ENCODE results near the gene LCN1. TPM values are rescaled to one million over a fixed set of nuclear protein-coding genes. Genes with fewer than 3 reads are reported as not detected.

Gene LCN1
- total RNA-seq, 2 experiments from 2014 or later: not detected

DNA sequence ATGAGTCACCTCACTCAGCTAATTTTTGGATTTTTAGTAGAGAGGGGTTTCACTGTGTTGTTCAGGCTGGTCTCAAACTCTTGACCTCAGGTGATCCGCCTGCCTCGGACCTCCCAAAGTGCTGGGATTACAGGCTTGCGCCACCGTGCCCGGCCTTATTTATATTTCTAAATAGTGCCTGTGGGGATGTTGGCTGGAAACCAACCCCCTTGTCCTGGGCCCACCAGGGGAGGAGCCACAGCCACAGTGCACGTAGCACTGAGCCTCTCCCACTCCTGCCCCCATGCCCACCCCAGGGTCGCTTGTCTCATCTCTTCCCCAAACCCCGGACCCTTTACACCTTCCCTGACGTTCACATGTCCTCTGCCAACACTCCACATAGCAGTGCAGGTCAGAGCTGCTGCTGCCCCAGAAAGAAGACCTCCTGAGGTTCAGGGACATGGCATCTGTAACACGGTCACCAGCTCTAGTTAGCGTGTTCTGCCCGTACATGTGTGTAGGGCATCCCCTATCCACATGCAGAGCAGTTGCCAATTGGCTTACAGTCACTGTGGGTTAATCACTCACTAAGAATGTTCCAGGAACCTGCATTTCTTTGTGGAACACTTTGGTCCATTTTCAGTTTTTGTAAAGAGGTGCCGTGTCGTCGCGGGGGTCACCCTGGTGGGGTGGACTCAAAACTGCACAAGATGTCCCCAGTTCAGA is 30.9 kb upstream of the LCN1 start:
- no TSS peak for BruUV-seq (replicated peaks)
- H3K4me2 ChIP-seq (ENCODE audit: low read length): no peak overlapping the region
- ChIA-PET CTCF (ENCODE audit: unreplicated experiment) (no interaction called here), POLR2A (no interaction called here)
- no peaks in the 10 kb centered on the region for H3K79me2 ChIP-seq (ENCODE audit: insufficient read depth, low read depth, low read length)
- TF ChIP-seq, protein P1, sequence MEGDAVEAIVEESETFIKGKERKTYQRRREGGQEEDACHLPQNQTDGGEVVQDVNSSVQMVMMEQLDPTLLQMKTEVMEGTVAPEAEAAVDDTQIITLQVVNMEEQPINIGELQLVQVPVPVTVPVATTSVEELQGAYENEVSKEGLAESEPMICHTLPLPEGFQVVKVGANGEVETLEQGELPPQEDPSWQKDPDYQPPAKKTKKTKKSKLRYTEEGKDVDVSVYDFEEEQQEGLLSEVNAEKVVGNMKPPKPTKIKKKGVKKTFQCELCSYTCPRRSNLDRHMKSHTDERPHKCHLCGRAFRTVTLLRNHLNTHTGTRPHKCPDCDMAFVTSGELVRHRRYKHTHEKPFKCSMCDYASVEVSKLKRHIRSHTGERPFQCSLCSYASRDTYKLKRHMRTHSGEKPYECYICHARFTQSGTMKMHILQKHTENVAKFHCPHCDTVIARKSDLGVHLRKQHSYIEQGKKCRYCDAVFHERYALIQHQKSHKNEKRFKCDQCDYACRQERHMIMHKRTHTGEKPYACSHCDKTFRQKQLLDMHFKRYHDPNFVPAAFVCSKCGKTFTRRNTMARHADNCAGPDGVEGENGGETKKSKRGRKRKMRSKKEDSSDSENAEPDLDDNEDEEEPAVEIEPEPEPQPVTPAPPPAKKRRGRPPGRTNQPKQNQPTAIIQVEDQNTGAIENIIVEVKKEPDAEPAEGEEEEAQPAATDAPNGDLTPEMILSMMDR (conservative IDR thresholded peaks at IDR 0.05; ENCODE audit: low read length): no peak
- TF ChIP-seq EZH2phosphoT487 (IDR thresholded peaks at IDR 0.05; ENCODE audit: borderline replicate concordance, low read depth, low read length): no peak
- H2AFZ ChIP-seq (ENCODE audit: low read length): no peak overlapping the region
- H3K9me3 ChIP-seq (ENCODE audit: low read length): no peaks in the 10 kb centered on the region
- no peak overlapping the region for H3K4me3 ChIP-seq (ENCODE audit: low read depth, low read length, poor library complexity, severe bottlenecking)
- no peak overlapping the region for H3K27ac ChIP-seq (ENCODE audit: low read depth, low read length, poor library complexity, severe bottlenecking)
- no peaks in the 10 kb centered on the region for H3K36me3 ChIP-seq (ENCODE audit: insufficient read depth, low read length)
- no peaks in the 10 kb centered on the region for H3K9me2 ChIP-seq (ENCODE audit: insufficient read depth, low read length)
- H4K20me1 ChIP-seq (ENCODE audit: insufficient read depth, low read length): no peaks in the 10 kb centered on the region
- H3K4me1 ChIP-seq (ENCODE audit: insufficient read depth, low read length, poor library complexity, severe bottlenecking): no peaks in the 10 kb centered on the region
- no peak for DNase-seq (ENCODE audit: low spot score)
- intact Hi-C loops (cut with micrococcal nuclease; ENCODE audit: unreplicated experiment): no loop called here

DNA sequence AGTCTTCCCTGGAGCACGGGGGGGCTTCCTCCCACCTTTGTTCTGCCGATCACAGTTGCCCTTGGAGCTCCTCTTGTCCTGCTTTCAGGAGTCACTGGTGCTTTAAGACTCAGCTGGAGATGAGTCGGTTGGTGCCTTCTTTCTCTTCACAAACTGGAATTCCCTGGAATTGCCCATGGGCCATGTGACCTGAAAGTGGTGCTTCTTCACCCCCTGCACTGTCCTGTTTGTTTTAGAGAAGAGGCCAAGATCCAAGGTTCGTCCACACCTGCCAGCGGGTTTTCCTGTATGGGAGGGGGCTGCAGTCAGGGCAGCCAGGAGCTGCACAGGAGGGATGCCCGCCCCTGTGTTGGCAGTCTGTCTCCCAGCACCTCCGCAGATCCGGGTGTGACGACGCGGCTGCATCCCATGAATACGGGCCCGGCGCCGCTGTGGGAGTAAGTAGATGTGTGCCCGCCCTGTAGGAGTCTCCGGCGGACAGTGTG is 30.2 kb upstream of the LCN1 start:
- no peaks in the 10 kb centered on the region for H3K36me3 ChIP-seq (ENCODE audit: insufficient read depth, low read length)
- no peak overlapping the region for H2AFZ ChIP-seq (ENCODE audit: low read length)
- H3K79me2 ChIP-seq (ENCODE audit: insufficient read depth, low read depth, low read length): no peaks in the 10 kb centered on the region
- no peaks in the 10 kb centered on the region for H3K9me3 ChIP-seq (ENCODE audit: low read length)
- H3K4me2 ChIP-seq (ENCODE audit: low read length): no peak overlapping the region
- POLR2A ChIA-PET: no interaction called here
- TF ChIP-seq, protein P1 (conservative IDR thresholded peaks at IDR 0.05; ENCODE audit: low read length): no peak
- TF ChIP-seq EZH2phosphoT487 (IDR thresholded peaks at IDR 0.05; ENCODE audit: borderline replicate concordance, low read depth, low read length): no peak
- H3K4me1 ChIP-seq (ENCODE audit: insufficient read depth, low read length, poor library complexity, severe bottlenecking): no peaks in the 10 kb centered on the region
- CTCF ChIA-PET (ENCODE audit: unreplicated experiment): no interaction called here
- no peaks in the 10 kb centered on the region for H3K9me2 ChIP-seq (ENCODE audit: insufficient read depth, low read length)
- BruUV-seq (replicated peaks): no TSS peak
- DNase-seq (ENCODE audit: low spot score): no peak
- intact Hi-C loops (cut with micrococcal nuclease; ENCODE audit: unreplicated experiment): no loop called here
- H3K4me3 ChIP-seq (ENCODE audit: low read depth, low read length, poor library complexity, severe bottlenecking): no peak overlapping the region
- no peaks in the 10 kb centered on the region for H4K20me1 ChIP-seq (ENCODE audit: insufficient read depth, low read length)
- H3K27ac ChIP-seq (ENCODE audit: low read depth, low read length, poor library complexity, severe bottlenecking): no peak overlapping the region

DNA sequence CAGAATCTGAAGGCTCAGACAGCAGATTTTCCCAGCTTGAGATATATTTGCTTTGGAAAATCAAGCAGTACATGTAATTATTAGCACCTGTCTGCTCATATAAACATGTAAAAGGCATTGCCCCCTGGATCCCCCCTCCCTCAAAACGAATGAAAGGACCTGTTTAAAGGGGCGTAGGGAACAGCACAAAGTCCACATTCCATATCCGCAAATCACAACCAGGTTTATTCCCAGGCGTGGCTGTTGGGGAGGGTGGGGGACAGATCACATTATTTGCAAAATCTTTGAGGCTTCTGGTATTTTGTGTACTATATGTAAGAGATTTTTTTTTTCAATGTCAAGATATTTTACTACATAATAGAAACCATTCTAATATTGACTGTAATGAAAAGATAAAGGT is 29.5 kb upstream of the LCN1 start:
- H3K27ac ChIP-seq (ENCODE audit: low read depth, low read length, poor library complexity, severe bottlenecking): no peak overlapping the region
- POLR2A ChIA-PET: no interaction called here
- CTCF ChIA-PET (ENCODE audit: unreplicated experiment): no interaction called here
- H3K9me2 ChIP-seq (ENCODE audit: insufficient read depth, low read length): no peaks in the 10 kb centered on the region
- H3K36me3 ChIP-seq (ENCODE audit: insufficient read depth, low read length): no peaks in the 10 kb centered on the region
- no peaks in the 10 kb centered on the region for H3K79me2 ChIP-seq (ENCODE audit: insufficient read depth, low read depth, low read length)
- TF ChIP-seq, protein P1 (conservative IDR thresholded peaks at IDR 0.05; ENCODE audit: low read length): no peak
- intact Hi-C loops (cut with micrococcal nuclease; ENCODE audit: unreplicated experiment): no loop called here
- no peaks in the 10 kb centered on the region for H3K9me3 ChIP-seq (ENCODE audit: low read length)
- H3K4me1 ChIP-seq (ENCODE audit: insufficient read depth, low read length, poor library complexity, severe bottlenecking): no peaks in the 10 kb centered on the region
- H3K4me2 ChIP-seq (ENCODE audit: low read length): no peak overlapping the region
- H2AFZ ChIP-seq (ENCODE audit: low read length): no peak overlapping the region
- H4K20me1 ChIP-seq (ENCODE audit: insufficient read depth, low read length): no peaks in the 10 kb centered on the region
- DNase-seq (ENCODE audit: low spot score): no peak
- no peak overlapping the region for H3K4me3 ChIP-seq (ENCODE audit: low read depth, low read length, poor library complexity, severe bottlenecking)
- BruUV-seq (replicated peaks): no TSS peak
